ENCODE results near the gene OBP2A. TPM values are rescaled to one million over a fixed set of nuclear protein-coding genes. Genes with fewer than 3 reads are reported as not detected.

Gene OBP2A
- total and polyA plus RNA-seq, 2 of the 8 experiments (the other 6 are each of a cell fraction or from before 2014, with no cell fraction given): not detected

DNA sequence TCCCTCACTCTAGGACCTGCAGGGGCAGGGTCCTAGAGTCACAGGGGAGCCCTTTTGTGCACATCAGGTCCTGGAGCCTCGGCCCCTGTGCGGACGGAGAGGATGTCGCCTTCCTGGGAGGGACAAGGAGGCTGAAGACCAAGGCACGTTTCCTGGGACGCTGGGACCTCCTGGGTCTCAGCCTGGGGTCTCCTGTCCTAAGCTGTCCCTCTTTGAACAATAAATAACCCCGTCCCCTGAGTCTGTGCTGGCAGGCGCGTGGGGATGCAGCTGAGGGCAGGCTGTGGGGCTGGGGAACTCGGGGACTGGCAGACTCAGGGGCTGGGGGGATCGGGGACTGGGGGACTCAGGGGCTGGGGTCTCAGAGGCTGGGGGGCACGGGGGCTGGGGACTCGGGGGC lies 46.7 kb downstream of the OBP2A start:
- Histone ChIP-seq H3K9ac (replicated peaks in 1 of 4; ENCODE audit: extremely low read depth in 1 of 4, low read depth in 3 of 4, low read length in 3 of 4) (no peak overlapping the region), H2BK20ac (ENCODE audit: low read length) (no peak overlapping the region), H3K56ac (replicated peaks; ENCODE audit: insufficient read length, low read depth, low read length) (no peak overlapping the region), H3K27me3 (replicated peaks in 1 of 4; ENCODE audit: control insufficient read depth in 3 of 4, extremely low read depth in 1 of 4, insufficient read depth in 3 of 4, low read length in 3 of 4) (no peaks in the 10 kb centered on the region), H3K4me2 (ENCODE audit: insufficient read depth in 1 of 2, low read depth in 2 of 2, low read length in 2 of 2) (no peak overlapping the region), H3K9me3 (ENCODE audit: insufficient read depth in 2 of 2, low read depth in 1 of 2, low read length in 1 of 2) (0 out of 4 replicates have a peak, but pooled peaks cover 0 to 5% of the 10 kb centered on the region in 2 experiments), H2AFZ (ENCODE audit: low read length) (no peak overlapping the region), H2BK5ac (ENCODE audit: low read depth, low read length) (no peak overlapping the region), H2BK12ac (ENCODE audit: low read depth, low read length) (no peak overlapping the region), H3K4ac (replicated peaks; ENCODE audit: insufficient read length, low read depth, low read length) (no peak overlapping the region), H4K20me1 (replicated peaks in 1 of 2; ENCODE audit: control insufficient read depth in 1 of 2, insufficient read depth in 2 of 2, low read length in 2 of 2) (no peaks in the 10 kb centered on the region), H3K23ac (ENCODE audit: insufficient read length) (no peak overlapping the region), H3K36me3 (ENCODE audit: control insufficient read depth in 2 of 4, insufficient read depth in 4 of 4, low read length in 3 of 4) (no peaks in the 10 kb centered on the region), H3K14ac (ENCODE audit: insufficient read length) (no peak overlapping the region), H4K5ac (ENCODE audit: insufficient read length, low read depth, low read length) (no peak overlapping the region), H3K4me1 (replicated peaks in 1 of 4; ENCODE audit: control insufficient read depth in 3 of 4, insufficient read depth in 4 of 4, low read length in 3 of 4) (no peaks in the 10 kb centered on the region; a peak in 1 of 7 replicates), H2BK15ac (ENCODE audit: low read length) (no peak overlapping the region), H3K4me3 (ENCODE audit: extremely low read depth in 1 of 4, insufficient read depth in 2 of 4, low read depth in 3 of 4, low read length in 4 of 4) (no peak overlapping the region), H2BK120ac (replicated peaks; ENCODE audit: low read depth, low read length) (no peak overlapping the region), H3K23me2 (ENCODE audit: low read depth, low read length) (no peaks in the 10 kb centered on the region), H4K91ac (replicated peaks; ENCODE audit: insufficient read length, low read length) (no peak overlapping the region), H3K79me2 (ENCODE audit: control insufficient read depth in 1 of 2, insufficient read depth in 2 of 2, low read length in 2 of 2) (no peaks in the 10 kb centered on the region), H4K8ac (ENCODE audit: extremely low read depth, insufficient read depth, low read length) (no peak overlapping the region), H3K79me1 (ENCODE audit: low read depth, low read length) (no peaks in the 10 kb centered on the region), H2AK5ac (ENCODE audit: low read depth, low read length) (no peak overlapping the region), H3K27ac (ENCODE audit: low read depth, low read length) (no peak overlapping the region), H3K18ac (ENCODE audit: extremely low read depth, low read length) (no peak overlapping the region)
- WGBS, 2 experiments (ENCODE audit: extremely low coverage in 1 of 2, insufficient coverage in 1 of 2, insufficient read length in 1 of 2, insufficient replicate concordance in 2 of 2, low coverage in 1 of 2, low lambda C conversion rate in 2 of 2, missing lambda C conversion rate in 1 of 2): 100% methylated on average over 2 of the region's 13 CpGs; no CpG with 5 or more reads in 1 of the 2 experiments
- ChIA-PET CTCF (ENCODE audit: partially characterized antibody) (interaction anchor here (0.9 to 7.2 kb wide), 2 partner anchors 11 to 20 kb away, joined by 3 to 58 read pairs; no protein-coding TSS in a partner anchor), POLR2A (ENCODE audit: partially characterized antibody) (interaction anchor here (1.2 kb wide), 1 partner anchor 8 kb away, joined by 3 read pairs; no protein-coding TSS in a partner anchor)
- DNase-seq (ENCODE audit: low read depth in 1 of 2, low spot score in 2 of 2) (no peak), FAIRE-seq (no peak)
- TF ChIP-seq, protein P1, sequence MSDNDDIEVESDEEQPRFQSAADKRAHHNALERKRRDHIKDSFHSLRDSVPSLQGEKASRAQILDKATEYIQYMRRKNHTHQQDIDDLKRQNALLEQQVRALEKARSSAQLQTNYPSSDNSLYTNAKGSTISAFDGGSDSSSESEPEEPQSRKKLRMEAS (IDR thresholded peaks at IDR 0.05): no peak
- TF ChIP-seq SIX5 (IDR thresholded peaks at IDR 0.05; ENCODE audit: low read depth, low read length) (no peak), SUZ12 (IDR thresholded peaks at IDR 0.05; ENCODE audit: low read length) (no peak), TAF7 (optimal IDR thresholded peaks at IDR 0.05; ENCODE audit: borderline replicate concordance, low read depth, low read length) (no peak), NANOG (IDR thresholded peaks at IDR 0.05; ENCODE audit: insufficient read depth, low read depth, low read length, poor library complexity, severe bottlenecking) (no peak), SP2 (IDR thresholded peaks at IDR 0.05; ENCODE audit: low read length) (no peak), RNF2 (IDR thresholded peaks at IDR 0.05; ENCODE audit: borderline replicate concordance, low read depth, low read length, missing control alignments, poor library complexity, severe bottlenecking) (no peak), POU5F1 (IDR thresholded peaks at IDR 0.05; ENCODE audit: low read depth, low read length) (no peak), KDM1A (IDR thresholded peaks at IDR 0.05; ENCODE audit: borderline replicate concordance, low read length) (no peak), JUND (IDR thresholded peaks at IDR 0.05; ENCODE audit: low read length) (no peak), POLR2AphosphoS5 (IDR thresholded peaks at IDR 0.05; ENCODE audit: low read depth, low read length) (no peak), SP4 (IDR thresholded peaks at IDR 0.05; ENCODE audit: low read length) (no peak), CEBPB (IDR thresholded peaks at IDR 0.05; ENCODE audit: low read depth, low read length) (no peak), FOSL1 (IDR thresholded peaks at IDR 0.05; ENCODE audit: insufficient read depth, low read depth, low read length) (no peak)

Data from H1 (cell line).